OCI-LY7 (cell line): ENCODE measurements around the gene OGA. TPM values are rescaled to one million over a fixed set of nuclear protein-coding genes. Genes with fewer than 3 reads are reported as not detected.
A peak's percentile ranks its signal among the peaks of the same experiment; 100 is the strongest.

Source experiments
- BruUV-seq: library from RNA; stranded (reverse); fragments of 400-500 nt; replicated peaks from 2 replicates; lab custom pipeline; 2021; lab: Mats Ljungman, UMichigan
- CTCF ChIA-PET: fragments of 300-600 bp; sonication (Branson Sonifier 250); formaldehyde crosslinking; loops from one replicate; lab custom pipeline; 2022; ENCODE audit warnings: antibody characterized with exemption; ENCODE audit not compliant: unreplicated experiment; lab: Charles Lee
- POLR2A ChIA-PET: fragments of 300-600 bp; sonication (Branson Sonifier 250); formaldehyde crosslinking; loops from one replicate; lab custom pipeline; 2022; ENCODE audit warnings: antibody characterized with exemption; lab: Charles Lee
- DNase-seq: peaks from one replicate; pipeline ENCODE4 v3.0.0-alpha.2; 2015; ENCODE audit warnings: low spot score
- H2AFZ ChIP-seq: fragments of 200-600 bp; sonication (generic), shearing (Covaris generic); 2 replicates; pipeline ENCODE4 v1.6.1; 2014; ENCODE audit warnings: mild to moderate bottlenecking, antibody characterized with exemption, low read length, moderate library complexity
- H3K27ac ChIP-seq: fragments of 200-600 bp; sonication (generic); 2 replicates; pipeline ENCODE4 v1.5.1; 2014; ENCODE audit warnings: mixed run types, low read depth, mild to moderate bottlenecking, moderate library complexity, low read length, inconsistent platforms; ENCODE audit not compliant: poor library complexity, severe bottlenecking
- H3K36me3 ChIP-seq: fragments of 200-600 bp; sonication (generic); 2 replicates; pipeline ENCODE4 v1.6.1; 2014; ENCODE audit warnings: mild to moderate bottlenecking, antibody characterized with exemption, low read length, moderate library complexity, mixed read lengths; ENCODE audit not compliant: insufficient read depth
- H3K4me1 ChIP-seq: fragments of 200-600 bp; sonication (generic); 2 replicates; pipeline ENCODE4 v1.5.1; 2014; ENCODE audit warnings: mild to moderate bottlenecking, low read length; ENCODE audit not compliant: insufficient read depth, poor library complexity, severe bottlenecking
- H3K4me2 ChIP-seq: fragments of 200-600 bp; sonication (generic); 2 replicates; pipeline ENCODE4 v1.6.1; 2014; ENCODE audit warnings: mild to moderate bottlenecking, low read length
- H3K4me3 ChIP-seq: fragments of 200-600 bp; sonication (generic); 2 replicates; pipeline ENCODE4 v1.5.1; 2014; ENCODE audit warnings: mild to moderate bottlenecking, low read depth, low read length; ENCODE audit not compliant: poor library complexity, severe bottlenecking
- H3K79me2 ChIP-seq: fragments of 200-600 bp; sonication (generic); 2 replicates; pipeline ENCODE4 v1.6.1; 2016; ENCODE audit warnings: low read depth, mild to moderate bottlenecking, low read length, moderate library complexity, mixed read lengths; ENCODE audit not compliant: insufficient read depth
- H3K9me2 ChIP-seq: fragments of 200-600 bp; sonication (generic); 2 replicates; pipeline ENCODE4 v1.6.1; 2016; ENCODE audit warnings: mild to moderate bottlenecking, low read length, mixed read lengths; ENCODE audit not compliant: insufficient read depth
- H3K9me3 ChIP-seq: fragments of 200-600 bp; sonication (generic); 2 replicates; pipeline ENCODE4 v1.6.1; 2014; ENCODE audit warnings: mild to moderate bottlenecking, mixed run types, low read length, mixed read lengths
- H4K20me1 ChIP-seq: fragments of 200-600 bp; sonication (generic); 2 replicates; pipeline ENCODE4 v1.6.1; 2014; ENCODE audit warnings: mild to moderate bottlenecking, antibody characterized with exemption, low read length, moderate library complexity, mixed read lengths; ENCODE audit not compliant: insufficient read depth
- CTCF ChIP-seq: fragments of 200-600 bp; sonication (generic); conservative IDR thresholded peaks from 2 replicates; pipeline ENCODE4 v1.5.1; 2014; ENCODE audit warnings: mild to moderate bottlenecking, antibody characterized with exemption, low read length, moderate library complexity, mixed read lengths
- EZH2phosphoT487 ChIP-seq: fragments of 200-600 bp; sonication (generic); IDR thresholded peaks from 2 replicates; pipeline ENCODE4 v1.6.1; 2018; ENCODE audit warnings: low read depth, borderline replicate concordance, mild to moderate bottlenecking, mixed run types, antibody characterized with exemption, low read length, moderate library complexity, mixed read lengths
- intact Hi-C: fragments of 100-400 bp; cut with micrococcal nuclease; formaldehyde crosslinking; loops from one replicate; pipeline ENCODE4 v1.10.0; 2022; ENCODE audit not compliant: unreplicated experiment
- total RNA-seq, 2 experiments: library from RNA; depleted of rRNA in 1 of 2; stranded (reverse); fragments of >200 nt in 1 of 2; shearing (Covaris generic) in 1 of 2; gene quantifications; 2 replicates each; pipeline ENCODE4 v1.2.3, GENCODE V29; 2014 to 2022

OGA gene
- total RNA-seq, 2 experiments from 2014 or later = 65.5 to 109 TPM

- H3K4me1 ChIP-seq = peaks cover 37% of the 10 kb centered on the region
- peak; percentile 90 for DNase-seq
- TF ChIP-seq CTCF (no peak), EZH2phosphoT487 (no peak)
- H4K20me1 ChIP-seq = no peaks in the 10 kb centered on the region
- H3K4me2 ChIP-seq = peak overlapping the region; percentile 74
- ChIA-PET CTCF (no interaction called here), POLR2A (interaction anchor here (0.9 to 2.1 kb wide), 3 partner anchors 10 to 15 kb away, joined by 4 to 10 read pairs (median 5); partner anchors contain the start of gene OGA)
- no peaks in the 10 kb centered on the region for H3K9me2 ChIP-seq
- H3K36me3 ChIP-seq = no peaks in the 10 kb centered on the region
- intact Hi-C loops = loop anchor here (1.0 to 5.0 kb wide), 2 partner anchors 11 to 813 kb away; partner anchors contain the start of genes OGA and TRIM8
- H3K4me3 ChIP-seq = peak overlapping the region; percentile 65
- H3K27ac ChIP-seq = peak overlapping the region; percentile 87
- H3K9me3 ChIP-seq = no peaks in the 10 kb centered on the region
- BruUV-seq = no TSS peak
- H3K79me2 ChIP-seq = no peaks in the 10 kb centered on the region
- H2AFZ ChIP-seq = peak overlapping the region; percentile 68; the same call in 1 of the 2 replicates
Observed at GRCh38 chr10:101829561-101830315, 11.5 kb upstream of the OGA start.

GRCh38 chr10:101828766-101829551 is 10.7 kb upstream of the OGA start:
- Histone ChIP-seq H3K27ac (no peak overlapping the region), H3K36me3 (no peaks in the 10 kb centered on the region), H3K4me1 (peaks cover 32% of the 10 kb centered on the region), H3K9me3 (no peaks in the 10 kb centered on the region), H3K4me3 (peak overlapping the region; percentile 49), H2AFZ (no peak overlapping the region), H3K79me2 (no peaks in the 10 kb centered on the region), H4K20me1 (no peaks in the 10 kb centered on the region), H3K4me2 (peak overlapping the region; percentile 66), H3K9me2 (no peaks in the 10 kb centered on the region)
- TF ChIP-seq CTCF = no peak
- TF ChIP-seq EZH2phosphoT487 = no peak
- BruUV-seq = no TSS peak
- ChIA-PET POLR2A (interaction anchor here (0.9 to 2.1 kb wide), 3 partner anchors 9 to 14 kb away, joined by 4 to 10 read pairs (median 5); partner anchors contain the start of gene OGA), CTCF (interaction anchor here (0.6 kb wide), 2 partner anchors 10 to 768 kb away, joined by 5 to 7 read pairs; no protein-coding TSS in a partner anchor)
- DNase-seq = no peak
- intact Hi-C loops = loop anchor here (1.0 kb wide), 1 partner anchor 11 kb away; the partner anchor contains the start of gene OGA
